Head of caudate nucleus (tissue), 42 donors: ENCODE results near the gene LSAMP.
"Not testable (repeated sequence)": the region's sequence is repeated elsewhere in the genome, so short reads cannot be mapped to it uniquely, and the experiment has no call there.

Source experiments
- DNase-seq, 42 donors: peaks; one replicate each; pipeline versions ENCODE4 v3.0.0 to v3.0.0-alpha.2; 2020 to 2021; ENCODE audit warnings: mixed read lengths in 7 of 42
- intact Hi-C: fragments of 100-400 bp; cut with DNase I; formaldehyde crosslinking; loops from one replicate; pipeline ENCODE4 v1.15.0; 2022

The LSAMP gene

DNA sequence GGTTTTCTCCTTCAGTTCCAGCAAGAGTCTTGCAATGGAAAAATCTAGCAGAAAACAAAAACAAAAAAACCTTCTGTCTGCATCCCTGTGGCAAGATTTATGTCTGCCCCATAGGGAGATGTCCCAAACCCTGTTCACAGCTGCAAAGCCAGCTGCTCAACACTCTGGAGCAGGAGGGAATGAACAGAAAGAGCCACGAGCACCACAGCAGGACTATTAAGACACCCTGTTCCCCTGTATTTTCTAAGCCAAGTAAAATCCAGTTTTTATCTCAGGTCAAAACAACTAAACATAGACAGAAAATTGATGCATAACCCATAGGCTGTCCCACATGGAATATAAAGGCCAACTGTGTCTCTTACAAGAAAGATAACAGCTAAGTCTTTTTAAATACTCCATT is 357.9 kb downstream of the LSAMP start:
- intact Hi-C loops = no loop called here
- DNase-seq = peak in 1 of 42 donors; percentile 12

DNA sequence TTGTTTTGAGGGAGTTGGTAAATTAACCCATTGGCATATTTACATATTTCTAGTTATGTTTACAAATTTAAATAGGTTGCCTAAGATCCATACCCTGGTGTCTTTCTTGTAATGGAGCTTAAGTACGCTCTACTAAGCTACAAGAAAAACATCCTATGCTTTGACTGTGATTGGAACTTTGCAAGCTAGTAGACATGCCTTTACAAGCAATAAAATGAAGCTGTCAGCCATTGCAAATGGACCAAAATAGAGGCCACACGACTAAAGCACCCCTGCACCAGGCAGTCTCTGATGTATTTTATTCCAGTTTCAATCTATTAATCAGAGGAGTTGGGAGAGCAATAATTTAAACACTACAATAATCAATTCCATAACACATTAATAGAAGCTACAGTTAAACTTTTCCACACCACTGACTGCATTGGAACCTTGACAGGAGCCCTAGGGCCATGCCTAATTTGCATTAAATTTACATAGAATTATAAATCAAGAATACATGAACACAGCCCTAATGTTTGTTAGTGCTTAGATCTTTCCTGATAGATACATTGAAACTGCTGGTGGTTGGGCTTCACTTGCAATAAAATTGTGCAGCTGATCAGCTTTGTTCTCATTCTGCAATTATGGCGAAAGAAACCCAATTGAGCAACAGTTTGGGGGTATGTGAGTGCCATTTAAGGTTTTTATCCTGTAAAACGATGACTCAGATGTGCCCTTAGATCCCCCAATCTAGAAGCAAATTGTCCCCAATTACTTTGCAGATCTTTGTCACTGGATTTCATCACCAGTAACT is 360.1 kb downstream of the LSAMP start:
- DNase-seq = peak in 6 of 42 donors; percentile 5 to 43 (median 16)
- intact Hi-C loops = no loop called here

DNA sequence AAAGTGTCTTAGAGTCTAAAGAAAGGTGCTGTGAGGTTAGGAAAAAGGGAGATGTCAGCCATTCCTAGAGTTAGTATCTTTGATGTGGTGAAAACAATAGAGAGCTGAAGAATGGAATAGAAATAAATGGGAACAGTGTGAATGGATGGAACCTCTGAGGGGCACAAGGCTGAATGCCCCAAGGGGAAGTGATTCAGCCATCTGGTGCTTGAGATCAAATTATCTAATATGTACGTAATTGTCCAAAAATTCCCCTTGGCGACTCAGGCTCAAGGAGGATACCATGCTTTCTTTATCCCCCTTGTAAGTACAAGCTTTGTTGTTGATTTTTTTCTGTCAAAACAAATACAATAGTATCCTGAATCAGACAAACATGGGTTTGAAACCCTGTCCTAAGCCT is 361.6 kb downstream of the LSAMP start:
- intact Hi-C loops = no loop called here
- DNase-seq = no peak

DNA sequence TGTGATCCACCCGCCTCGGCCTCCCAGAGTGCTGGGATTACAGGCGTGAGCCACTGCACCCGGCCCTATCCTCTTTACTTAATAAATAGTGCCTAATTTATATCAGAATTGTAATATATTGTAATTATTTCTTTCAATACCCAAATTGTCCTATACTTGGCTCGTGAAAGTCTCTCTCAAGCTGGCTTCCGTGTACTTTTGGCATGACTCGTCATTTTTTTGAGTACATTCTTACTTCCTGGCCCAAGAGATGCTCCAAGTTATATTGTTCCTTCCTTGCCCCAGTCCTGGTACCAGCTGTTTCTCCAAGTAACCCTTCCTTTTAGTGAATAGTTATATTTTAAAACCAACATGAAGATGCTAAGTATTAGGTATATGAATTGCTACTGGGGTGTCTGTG is 366.7 kb downstream of the LSAMP start:
- no peak for DNase-seq
- intact Hi-C loops = no loop called here

DNA sequence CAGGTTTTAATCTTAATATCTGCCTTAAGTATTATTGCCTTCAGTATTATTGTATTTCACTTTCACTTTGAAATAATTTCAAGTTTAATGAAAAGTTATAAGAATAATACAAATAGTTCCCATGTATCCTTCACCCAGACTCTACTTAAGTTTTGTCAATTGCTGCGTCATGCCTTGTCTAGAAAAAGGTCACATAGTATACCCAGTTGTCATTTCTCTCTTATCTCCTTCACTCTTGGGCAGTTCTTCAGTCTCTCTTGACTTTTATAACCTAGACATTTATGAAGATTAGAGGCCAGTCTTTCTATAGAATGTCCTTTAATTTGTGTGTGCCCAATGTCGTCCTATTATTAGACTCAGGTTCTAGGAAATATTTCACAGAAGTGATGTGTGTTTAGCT is 367.7 kb downstream of the LSAMP start:
- DNase-seq = no peak
- intact Hi-C loops = no loop called here

DNA sequence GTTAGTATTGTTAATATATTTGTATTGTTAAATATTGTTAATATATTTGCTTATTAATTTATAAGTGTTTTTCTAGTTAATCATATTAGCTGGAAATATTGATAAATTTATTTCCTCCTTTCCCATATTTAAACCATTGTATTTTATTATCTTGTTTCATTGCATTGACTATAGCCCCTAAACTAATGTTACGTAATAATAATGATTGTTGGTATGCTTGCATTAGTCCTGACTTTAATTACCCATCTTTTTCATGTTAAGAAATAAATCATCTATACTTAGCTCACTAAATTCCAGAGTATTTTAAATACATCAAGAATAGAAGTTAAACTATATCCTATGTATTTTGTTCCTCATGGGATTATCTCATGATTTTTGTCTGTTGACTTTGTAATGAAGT is 368.2 kb downstream of the LSAMP start:
- intact Hi-C loops = no loop called here
- no peak for DNase-seq

DNA sequence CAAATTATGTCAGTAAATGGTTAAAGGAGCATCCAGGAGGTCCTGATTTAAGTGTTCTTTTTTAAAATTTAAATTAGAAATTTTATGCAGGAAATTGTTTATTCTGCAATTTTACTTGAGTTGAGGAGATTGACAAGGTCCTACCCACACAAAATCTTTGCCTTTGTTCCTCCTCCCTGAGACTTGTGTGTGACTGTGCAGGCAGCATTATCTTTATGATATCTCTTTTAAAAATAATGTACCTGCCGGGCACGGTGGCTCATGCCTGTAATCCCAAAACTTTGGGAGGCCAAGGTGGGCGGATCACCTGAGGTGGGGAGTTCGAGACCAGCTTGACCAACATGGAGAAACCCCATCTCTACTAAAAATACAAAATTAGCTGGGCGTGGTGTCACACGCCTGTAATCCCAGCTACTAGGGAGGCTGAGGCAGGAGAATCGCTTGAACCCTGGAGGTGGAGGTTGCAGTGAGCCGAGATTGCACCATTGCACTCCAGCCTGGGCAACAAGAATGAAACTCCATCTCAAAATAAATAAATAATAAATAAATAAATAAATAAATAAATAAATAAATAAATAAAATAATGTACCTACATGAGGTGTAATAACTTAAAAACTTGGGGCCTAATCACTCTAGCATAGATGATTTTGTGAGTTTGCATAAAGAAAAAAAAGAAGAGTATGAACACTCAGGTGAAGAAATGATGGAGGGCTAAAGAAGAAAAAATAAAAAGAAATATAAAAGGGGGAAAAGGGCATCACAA is 374.6 kb downstream of the LSAMP start:
- intact Hi-C loops = not testable (repeated sequence)
- peak in 20 of 42 donors; percentile 7 to 74 (median 22) for DNase-seq

DNA sequence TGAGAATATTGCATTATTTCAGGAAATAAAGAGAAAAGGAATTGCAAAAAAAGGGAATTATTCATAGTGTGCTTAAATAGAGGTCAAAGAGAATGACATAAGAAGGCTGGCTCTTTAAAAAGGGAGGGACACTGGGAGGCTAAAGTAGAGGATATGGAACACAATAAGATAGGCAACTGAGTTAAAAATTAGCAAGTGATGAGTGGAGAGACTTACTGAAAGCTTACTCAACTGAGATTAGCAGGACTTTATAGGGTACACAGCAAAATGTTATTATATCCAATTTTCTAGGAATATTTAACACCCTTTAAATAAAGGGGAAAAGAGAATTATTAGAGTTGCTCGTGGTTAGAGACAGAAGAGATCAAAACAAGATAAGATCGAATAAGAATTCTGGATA is 375.2 kb downstream of the LSAMP start:
- intact Hi-C loops = no loop called here
- no peak for DNase-seq

DNA sequence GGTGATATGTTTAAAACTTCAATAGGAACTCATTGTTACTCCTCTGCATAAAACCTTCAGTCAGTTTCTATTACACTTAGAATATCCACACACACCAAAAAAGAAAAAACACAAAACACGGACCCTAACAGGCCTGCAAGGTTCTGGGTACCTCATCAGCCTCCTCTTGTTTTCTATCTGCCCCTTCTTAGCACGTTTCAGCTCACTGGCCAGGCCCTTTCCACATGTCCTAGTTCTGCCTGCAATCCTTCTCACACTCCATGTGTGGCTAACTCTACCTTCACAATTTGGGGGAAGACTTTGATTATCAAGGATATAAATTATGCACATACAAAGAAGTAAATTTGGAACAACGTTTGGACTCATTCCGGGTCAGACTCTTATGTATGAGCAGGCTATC is 376.3 kb downstream of the LSAMP start:
- no peak for DNase-seq
- intact Hi-C loops = no loop called here

DNA sequence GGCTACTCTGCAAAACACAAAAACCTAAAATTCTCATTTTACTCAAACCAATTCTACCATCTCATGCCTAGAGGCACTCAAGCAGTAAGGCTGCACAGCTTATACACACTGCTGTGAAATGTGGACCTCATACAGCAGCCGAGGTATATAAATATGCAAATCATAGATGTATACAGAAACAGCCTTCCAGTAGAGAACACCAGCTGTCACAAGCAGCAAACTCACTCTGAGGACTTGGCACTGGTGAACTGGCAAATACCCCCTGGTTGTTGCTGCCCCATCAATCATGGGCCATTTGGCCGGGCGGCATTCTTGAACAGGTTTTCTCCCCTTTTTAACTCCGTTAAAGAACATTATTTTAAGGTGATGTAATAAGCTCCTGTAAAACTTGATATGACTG is 378.0 kb downstream of the LSAMP start:
- DNase-seq = no peak
- intact Hi-C loops = no loop called here

DNA sequence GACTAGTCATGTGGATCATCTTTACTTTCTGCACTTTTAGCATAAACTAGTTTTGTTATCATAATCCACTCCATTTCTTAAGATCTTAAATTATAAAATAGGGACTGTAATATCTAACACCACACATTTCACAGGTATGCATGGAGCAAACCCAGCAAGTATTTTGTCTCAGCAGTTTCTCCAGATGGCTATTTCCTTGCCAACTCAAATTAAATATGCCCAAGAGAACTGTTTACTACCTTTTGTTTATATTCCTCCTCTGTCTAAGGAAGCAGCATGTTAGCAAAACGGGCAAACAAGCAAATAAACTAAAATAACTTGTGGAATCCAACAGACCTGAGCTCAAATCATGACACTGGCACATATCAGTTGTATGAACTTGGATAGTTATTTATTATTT is 379.8 kb downstream of the LSAMP start:
- intact Hi-C loops = no loop called here
- no peak for DNase-seq

DNA sequence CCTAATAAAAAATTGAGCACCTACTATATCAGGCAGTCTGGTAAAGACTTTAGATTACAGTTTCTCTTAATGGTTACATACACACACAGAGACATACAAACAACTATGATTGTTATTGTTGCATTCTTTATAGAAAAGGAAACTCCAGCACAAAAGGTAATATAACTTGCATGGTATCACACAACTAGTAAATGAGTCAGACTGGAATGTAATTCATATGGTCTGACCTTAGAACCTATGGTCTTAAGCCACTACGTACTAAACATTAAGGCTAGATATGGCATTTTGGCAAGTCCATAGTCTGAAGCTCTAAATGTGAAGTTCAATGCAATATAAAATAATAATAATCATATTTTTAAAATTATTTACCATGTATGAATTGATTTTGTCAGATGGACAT is 380.6 kb downstream of the LSAMP start:
- DNase-seq = no peak
- intact Hi-C loops = no loop called here

DNA sequence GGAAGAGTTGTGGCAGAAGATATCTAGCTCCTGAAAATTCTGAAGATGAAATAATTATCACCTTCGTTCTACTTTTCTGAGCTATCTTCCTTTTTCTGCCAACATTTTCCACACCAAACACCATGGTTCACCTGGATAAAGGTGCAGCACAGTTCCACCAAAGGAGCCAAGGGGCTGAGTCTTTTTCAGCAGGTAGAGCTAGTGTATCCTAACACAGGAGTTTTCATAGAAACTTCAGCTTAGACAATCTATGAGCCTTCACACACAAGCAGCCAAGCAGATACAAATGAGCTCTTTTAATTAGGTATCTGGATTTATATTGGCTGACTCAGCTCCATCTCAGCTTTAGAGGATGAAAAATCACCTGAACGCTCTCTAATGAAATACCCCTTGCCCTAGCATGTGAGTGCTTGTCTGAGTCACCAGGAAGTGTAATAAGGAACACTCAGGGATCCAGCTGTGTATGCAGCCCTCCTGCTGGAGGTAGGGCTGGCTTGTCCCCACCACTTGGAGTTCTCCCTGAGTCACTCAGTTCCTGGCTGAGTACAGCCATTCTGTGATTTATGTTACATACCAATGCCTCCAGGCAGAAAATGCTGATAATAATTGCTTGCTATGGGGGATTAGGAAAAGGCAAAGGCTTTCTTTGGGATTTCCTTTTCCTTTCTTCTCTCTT is 385.7 kb downstream of the LSAMP start:
- DNase-seq = peak in 1 of 42 donors; percentile 5
- intact Hi-C loops = no loop called here

DNA sequence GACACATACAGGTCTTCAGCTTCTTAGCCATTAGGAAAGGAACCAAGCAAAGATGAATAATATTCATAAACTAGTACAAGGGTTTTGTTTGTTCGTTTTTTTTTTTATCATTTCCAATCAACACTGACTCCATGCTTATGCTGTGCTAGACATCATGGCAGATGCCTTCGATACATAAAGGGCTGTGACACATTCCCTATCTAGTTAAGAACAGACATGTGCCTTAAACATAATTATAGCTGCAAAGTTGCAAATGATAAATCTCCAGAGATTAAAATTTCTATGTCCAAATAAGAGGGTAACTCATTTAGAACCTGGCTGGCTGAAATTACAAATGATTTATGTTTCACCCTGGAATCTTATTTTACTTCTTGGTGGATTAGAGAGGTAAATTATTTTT is 386.4 kb downstream of the LSAMP start:
- intact Hi-C loops = no loop called here
- no peak for DNase-seq

DNA sequence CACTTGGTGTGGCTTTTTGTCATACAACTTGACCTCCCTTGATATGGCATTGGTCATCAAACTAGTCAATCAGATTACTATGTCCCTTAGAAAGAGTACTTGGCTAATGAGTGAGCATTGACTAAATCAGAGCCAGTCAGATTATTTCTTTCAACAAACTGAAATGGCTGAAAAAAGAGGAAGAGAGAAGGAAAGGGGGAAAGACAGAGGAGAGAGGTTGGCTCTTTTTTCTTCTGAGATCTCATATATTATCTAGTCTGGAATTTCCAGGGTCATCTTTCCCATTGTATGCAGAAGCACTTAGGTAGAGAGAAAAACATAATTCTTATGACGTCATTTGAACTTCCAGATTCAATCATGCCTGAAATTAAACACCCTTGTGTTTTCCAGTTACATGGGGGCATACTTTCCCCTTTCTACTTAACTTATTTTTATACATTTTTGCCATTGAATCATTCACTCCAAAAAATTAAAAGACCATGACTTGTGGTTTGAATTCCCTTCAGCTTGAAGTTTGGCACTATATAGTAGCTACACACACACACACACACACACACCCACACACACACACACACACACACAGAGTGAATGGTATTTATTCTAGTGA is 387.8 kb downstream of the LSAMP start:
- intact Hi-C loops = no loop called here

DNA sequence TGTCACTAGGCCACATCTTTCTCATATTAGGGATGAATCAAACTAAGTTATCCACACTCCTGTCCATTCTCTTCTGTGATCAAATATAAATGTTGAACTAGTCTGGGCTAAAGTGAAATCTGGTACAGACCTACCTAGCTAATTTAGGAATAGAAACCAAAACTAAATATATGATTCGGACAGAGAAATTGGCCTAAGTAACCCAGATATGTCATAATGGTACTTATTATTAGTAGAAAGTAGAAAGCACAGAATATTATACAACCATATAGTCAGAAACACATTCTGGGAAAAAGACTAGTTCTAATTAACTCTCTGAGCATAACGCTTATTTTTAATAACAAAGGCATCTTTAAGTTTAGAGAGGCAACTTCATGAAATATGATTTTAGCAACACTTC is 389.0 kb downstream of the LSAMP start:
- intact Hi-C loops = no loop called here
- no peak for DNase-seq

More for the DNA sequence above, 387.8 kb downstream of the LSAMP start:
- DNase-seq = no peak

DNA sequence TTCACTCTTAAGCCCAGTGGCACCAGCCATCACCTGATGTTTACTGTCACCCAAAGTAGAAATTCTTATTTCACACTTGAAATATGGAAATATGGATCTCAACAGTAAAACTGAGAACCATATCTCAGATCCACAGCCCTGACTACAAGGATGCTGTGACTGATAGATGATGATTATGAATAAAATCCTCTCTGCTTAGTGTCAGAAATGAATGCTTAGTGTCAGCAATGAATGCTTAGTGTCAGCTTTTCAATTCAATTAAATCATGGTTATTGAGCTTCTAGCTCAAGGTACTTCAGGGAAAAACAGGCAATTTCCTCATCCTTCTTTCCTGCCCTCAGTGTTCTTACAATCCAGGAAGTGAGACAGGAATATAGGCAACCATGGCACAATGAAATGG is 392.3 kb downstream of the LSAMP start:
- no peak for DNase-seq

DNA sequence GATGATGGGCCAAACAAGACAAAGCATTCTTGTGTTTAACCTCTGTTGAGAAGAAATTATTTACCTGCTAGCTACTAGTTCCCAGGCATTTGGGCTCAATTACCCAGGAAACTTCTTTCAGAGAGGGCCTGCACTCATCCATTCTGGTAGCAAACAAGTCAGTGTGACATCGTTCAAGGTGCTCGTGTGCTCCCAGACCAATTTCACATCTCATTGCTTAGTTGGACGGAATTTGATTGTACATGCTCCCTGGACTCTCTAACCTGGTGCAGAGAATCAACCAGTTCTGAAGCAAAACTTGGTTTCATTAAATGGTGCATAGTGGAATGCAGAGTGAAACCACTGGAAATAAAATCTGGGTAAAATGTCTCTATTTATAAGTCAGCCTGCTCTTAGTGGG is 392.7 kb downstream of the LSAMP start:
- intact Hi-C loops = no loop called here
- no peak for DNase-seq

More for the DNA sequence above, 392.3 kb downstream of the LSAMP start:
- intact Hi-C loops = no loop called here

DNA sequence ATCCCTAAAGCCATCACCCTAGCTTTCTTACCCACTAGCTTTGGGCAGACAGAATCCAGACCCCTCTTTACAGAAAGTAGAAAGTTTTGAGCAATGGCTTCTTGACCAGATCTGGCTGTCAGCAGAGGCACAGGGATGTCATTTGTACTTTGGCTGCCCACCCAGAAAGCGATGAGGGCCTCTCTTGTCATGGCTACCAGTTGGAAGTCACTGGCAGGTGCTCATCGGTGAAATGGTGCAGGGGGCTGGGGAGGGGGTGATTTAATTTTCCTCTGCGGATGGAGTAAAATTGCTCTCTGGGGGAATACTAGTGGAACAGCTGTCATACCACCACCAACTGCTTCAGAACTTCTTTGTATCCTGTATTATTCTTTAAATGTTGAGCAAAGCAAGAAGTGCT is 393.7 kb downstream of the LSAMP start:
- DNase-seq = no peak
- intact Hi-C loops = no loop called here

DNA sequence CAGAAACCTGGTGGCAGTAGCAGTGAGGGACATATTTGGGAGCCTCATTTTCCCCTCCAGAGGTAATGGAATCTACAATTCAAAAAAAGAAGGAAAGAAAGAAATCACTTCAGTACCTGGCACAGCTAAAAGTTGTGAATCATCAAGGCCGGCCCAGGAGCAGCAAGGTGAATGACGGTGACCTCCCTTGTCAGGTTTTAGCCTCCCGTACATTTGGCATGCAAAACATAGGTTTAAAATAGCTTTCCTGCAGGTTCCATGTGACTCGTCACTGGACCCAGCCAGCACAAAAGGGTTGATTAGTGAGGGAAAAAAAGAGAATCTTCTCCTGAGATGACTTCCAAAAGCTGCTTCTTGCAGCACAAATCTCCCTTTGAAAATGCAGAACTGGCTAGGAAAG is 394.2 kb downstream of the LSAMP start:
- DNase-seq = no peak
- intact Hi-C loops = no loop called here
